GM23338 (cell line): ENCODE data around the gene OMA1. TPM values are rescaled to one million over a fixed set of nuclear protein-coding genes. Genes with fewer than 3 reads are reported as not detected.

ENCODE experiments used
- ATAC-seq: fragments of 200-7000 bp; cut with Tn5 transposase; 3 replicates; pipeline ENCODE4 v1.9.1; 2020
- DNase-seq: peaks from one replicate; pipeline ENCODE4 v3.0.0-alpha.2; 2015; ENCODE audit warnings: low spot score
- H2AFZ ChIP-seq: fragments of 200-600 bp; sonication (generic); 2 replicates; pipeline ENCODE4 v1.8.0; 2016; ENCODE audit warnings: antibody characterized with exemption, mild to moderate bottlenecking, moderate library complexity
- H3F3A ChIP-seq: fragments of 200-600 bp; sonication (generic); replicated peaks from 2 replicates; pipeline ENCODE4 v1.8.0; 2017; ENCODE audit warnings: antibody characterized with exemption, mixed run types, low read depth
- H3K27ac ChIP-seq: fragments of 200-600 bp; sonication (generic); 2 replicates; pipeline ENCODE4 v1.6.1; 2016; ENCODE audit warnings: low read depth
- H3K27me3 ChIP-seq: fragments of 200-600 bp; sonication (generic); 2 replicates; pipeline ENCODE4 v1.8.0; 2016; ENCODE audit warnings: mild to moderate bottlenecking, mixed run types, moderate library complexity; ENCODE audit not compliant: insufficient read depth
- H3K36me3 ChIP-seq: fragments of 200-600 bp; sonication (generic); 2 replicates; pipeline ENCODE4 v1.8.0; 2016; ENCODE audit warnings: mild to moderate bottlenecking; ENCODE audit not compliant: insufficient read depth
- H3K4me1 ChIP-seq: fragments of 200-600 bp; sonication (generic); 2 replicates; pipeline ENCODE4 v1.8.0; 2016; ENCODE audit warnings: mild to moderate bottlenecking, moderate library complexity; ENCODE audit not compliant: insufficient read depth
- H3K4me2 ChIP-seq: fragments of 200-600 bp; sonication (generic); 2 replicates; pipeline ENCODE4 v1.7.1; 2017; ENCODE audit warnings: mixed run types
- H3K4me3 ChIP-seq: fragments of 200-600 bp; sonication (generic); 2 replicates; pipeline ENCODE4 v1.6.1; 2016; ENCODE audit warnings: mixed run types
- H3K79me2 ChIP-seq: fragments of 200-600 bp; sonication (generic); replicated peaks from 2 replicates; pipeline ENCODE4 v1.8.0; 2017; ENCODE audit warnings: mild to moderate bottlenecking; ENCODE audit not compliant: insufficient read depth
- H3K9me2 ChIP-seq: fragments of 200-600 bp; sonication (generic); 2 replicates; pipeline ENCODE4 v1.8.0; 2017; ENCODE audit not compliant: insufficient read depth
- H4K20me1 ChIP-seq: fragments of 200-600 bp; sonication (generic); replicated peaks from 2 replicates; pipeline ENCODE4 v1.8.0; 2017; ENCODE audit warnings: mild to moderate bottlenecking; ENCODE audit not compliant: insufficient read depth
- H3K27ac Mint-ChIP-seq: 2 replicates; pipeline ENCODE4 v1.8.0; 2020; ENCODE audit warnings: inconsistent platforms, mild to moderate bottlenecking, moderate library complexity, mixed read lengths
- H3K27me3 Mint-ChIP-seq: 3 replicates; pipeline ENCODE4 v1.8.0; 2022; ENCODE audit warnings: low read depth, mild to moderate bottlenecking, moderate library complexity, mixed read lengths, inconsistent platforms; ENCODE audit not compliant: insufficient read depth, poor library complexity
- H3K36me3 Mint-ChIP-seq: 3 replicates; pipeline ENCODE4 v1.8.0; 2021; ENCODE audit warnings: low read depth, mild to moderate bottlenecking, inconsistent platforms, moderate library complexity, mixed read lengths
- H3K4me1 Mint-ChIP-seq: 3 replicates; pipeline ENCODE4 v1.8.0; 2020; ENCODE audit warnings: mild to moderate bottlenecking, inconsistent platforms, mixed read lengths
- H3K4me3 Mint-ChIP-seq: 3 replicates; pipeline ENCODE4 v1.8.0; 2021; ENCODE audit warnings: moderate library complexity, mild to moderate bottlenecking, inconsistent platforms, mixed read lengths
- H3K9me3 Mint-ChIP-seq: 3 replicates; pipeline ENCODE4 v1.8.0; 2020; ENCODE audit warnings: moderate library complexity, mild to moderate bottlenecking, inconsistent platforms, mixed read lengths
- EZH2 ChIP-seq: fragments of 200-600 bp; sonication (generic); IDR thresholded peaks from one replicate; pipeline ENCODE4 v1.8.0; 2017; ENCODE audit warnings: antibody characterized with exemption, mild to moderate bottlenecking, low read depth; ENCODE audit not compliant: unreplicated experiment
- EZH2phosphoT487 ChIP-seq: fragments of 200-600 bp; sonication (generic); IDR thresholded peaks from one replicate; pipeline ENCODE4 v1.8.1; 2018; ENCODE audit warnings: antibody characterized with exemption; ENCODE audit not compliant: unreplicated experiment
- NANOG ChIP-seq: IDR thresholded peaks from 2 replicates; pipeline ENCODE4 v1.6.1; 2016; ENCODE audit warnings: antibody characterized with exemption, borderline replicate concordance
- POLR2AphosphoS5 ChIP-seq: IDR thresholded peaks from 2 replicates; pipeline ENCODE4 v1.6.1; 2016; ENCODE audit warnings: antibody characterized with exemption, low read depth
- REST ChIP-seq: IDR thresholded peaks from one replicate; pipeline ENCODE4 v1.6.1; 2018; ENCODE audit warnings: antibody characterized with exemption; ENCODE audit not compliant: unreplicated experiment
- polyA plus RNA-seq: library from polyadenylated mRNA; unstranded; fragments of >200 nt; fragmentation: Nextera tagmentation; extraction: Ambion mirVana; gene quantifications from 2 replicates; pipeline ENCODE4 v1.2.1, GENCODE V29; 2016
- total RNA-seq: library from RNA; depleted of rRNA; stranded (reverse); fragments of >200 nt; shearing (Covaris generic); gene quantifications from 2 replicates; pipeline ENCODE4 v1.2.3, GENCODE V29; 2014
- TF ChIP-seq, protein P1 (sequence below): fragments of 250-450 bp; sonication (Bioruptor Pico); IDR thresholded peaks from 2 replicates; pipeline ENCODE4 v1.5.0; 2020; ENCODE audit warnings: mild to moderate bottlenecking, moderate library complexity

OMA1 gene
- total and polyA plus RNA-seq, 2 experiments from 2014 or later = 21.3 to 33.1 TPM

DNA sequence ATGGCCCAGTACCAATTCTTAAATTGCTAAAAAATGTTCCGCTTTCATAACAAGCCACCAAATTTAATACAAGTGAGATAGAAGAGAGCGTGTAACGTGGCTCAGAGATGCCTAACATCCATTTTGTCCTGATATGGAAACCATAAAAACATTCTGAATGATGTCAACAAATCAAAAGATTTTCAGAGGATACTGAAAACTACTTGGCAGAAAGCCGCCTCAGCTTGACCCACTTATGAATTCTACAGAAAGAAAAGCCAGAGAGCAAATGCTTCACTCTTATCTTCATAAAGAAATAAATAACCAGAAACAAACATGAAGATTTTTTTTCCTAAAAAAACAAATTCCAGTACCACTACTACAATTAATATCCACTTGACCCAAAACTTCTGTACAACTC is 41.2 kb downstream of the OMA1 start (continued):
- TF ChIP-seq, protein P1, sequence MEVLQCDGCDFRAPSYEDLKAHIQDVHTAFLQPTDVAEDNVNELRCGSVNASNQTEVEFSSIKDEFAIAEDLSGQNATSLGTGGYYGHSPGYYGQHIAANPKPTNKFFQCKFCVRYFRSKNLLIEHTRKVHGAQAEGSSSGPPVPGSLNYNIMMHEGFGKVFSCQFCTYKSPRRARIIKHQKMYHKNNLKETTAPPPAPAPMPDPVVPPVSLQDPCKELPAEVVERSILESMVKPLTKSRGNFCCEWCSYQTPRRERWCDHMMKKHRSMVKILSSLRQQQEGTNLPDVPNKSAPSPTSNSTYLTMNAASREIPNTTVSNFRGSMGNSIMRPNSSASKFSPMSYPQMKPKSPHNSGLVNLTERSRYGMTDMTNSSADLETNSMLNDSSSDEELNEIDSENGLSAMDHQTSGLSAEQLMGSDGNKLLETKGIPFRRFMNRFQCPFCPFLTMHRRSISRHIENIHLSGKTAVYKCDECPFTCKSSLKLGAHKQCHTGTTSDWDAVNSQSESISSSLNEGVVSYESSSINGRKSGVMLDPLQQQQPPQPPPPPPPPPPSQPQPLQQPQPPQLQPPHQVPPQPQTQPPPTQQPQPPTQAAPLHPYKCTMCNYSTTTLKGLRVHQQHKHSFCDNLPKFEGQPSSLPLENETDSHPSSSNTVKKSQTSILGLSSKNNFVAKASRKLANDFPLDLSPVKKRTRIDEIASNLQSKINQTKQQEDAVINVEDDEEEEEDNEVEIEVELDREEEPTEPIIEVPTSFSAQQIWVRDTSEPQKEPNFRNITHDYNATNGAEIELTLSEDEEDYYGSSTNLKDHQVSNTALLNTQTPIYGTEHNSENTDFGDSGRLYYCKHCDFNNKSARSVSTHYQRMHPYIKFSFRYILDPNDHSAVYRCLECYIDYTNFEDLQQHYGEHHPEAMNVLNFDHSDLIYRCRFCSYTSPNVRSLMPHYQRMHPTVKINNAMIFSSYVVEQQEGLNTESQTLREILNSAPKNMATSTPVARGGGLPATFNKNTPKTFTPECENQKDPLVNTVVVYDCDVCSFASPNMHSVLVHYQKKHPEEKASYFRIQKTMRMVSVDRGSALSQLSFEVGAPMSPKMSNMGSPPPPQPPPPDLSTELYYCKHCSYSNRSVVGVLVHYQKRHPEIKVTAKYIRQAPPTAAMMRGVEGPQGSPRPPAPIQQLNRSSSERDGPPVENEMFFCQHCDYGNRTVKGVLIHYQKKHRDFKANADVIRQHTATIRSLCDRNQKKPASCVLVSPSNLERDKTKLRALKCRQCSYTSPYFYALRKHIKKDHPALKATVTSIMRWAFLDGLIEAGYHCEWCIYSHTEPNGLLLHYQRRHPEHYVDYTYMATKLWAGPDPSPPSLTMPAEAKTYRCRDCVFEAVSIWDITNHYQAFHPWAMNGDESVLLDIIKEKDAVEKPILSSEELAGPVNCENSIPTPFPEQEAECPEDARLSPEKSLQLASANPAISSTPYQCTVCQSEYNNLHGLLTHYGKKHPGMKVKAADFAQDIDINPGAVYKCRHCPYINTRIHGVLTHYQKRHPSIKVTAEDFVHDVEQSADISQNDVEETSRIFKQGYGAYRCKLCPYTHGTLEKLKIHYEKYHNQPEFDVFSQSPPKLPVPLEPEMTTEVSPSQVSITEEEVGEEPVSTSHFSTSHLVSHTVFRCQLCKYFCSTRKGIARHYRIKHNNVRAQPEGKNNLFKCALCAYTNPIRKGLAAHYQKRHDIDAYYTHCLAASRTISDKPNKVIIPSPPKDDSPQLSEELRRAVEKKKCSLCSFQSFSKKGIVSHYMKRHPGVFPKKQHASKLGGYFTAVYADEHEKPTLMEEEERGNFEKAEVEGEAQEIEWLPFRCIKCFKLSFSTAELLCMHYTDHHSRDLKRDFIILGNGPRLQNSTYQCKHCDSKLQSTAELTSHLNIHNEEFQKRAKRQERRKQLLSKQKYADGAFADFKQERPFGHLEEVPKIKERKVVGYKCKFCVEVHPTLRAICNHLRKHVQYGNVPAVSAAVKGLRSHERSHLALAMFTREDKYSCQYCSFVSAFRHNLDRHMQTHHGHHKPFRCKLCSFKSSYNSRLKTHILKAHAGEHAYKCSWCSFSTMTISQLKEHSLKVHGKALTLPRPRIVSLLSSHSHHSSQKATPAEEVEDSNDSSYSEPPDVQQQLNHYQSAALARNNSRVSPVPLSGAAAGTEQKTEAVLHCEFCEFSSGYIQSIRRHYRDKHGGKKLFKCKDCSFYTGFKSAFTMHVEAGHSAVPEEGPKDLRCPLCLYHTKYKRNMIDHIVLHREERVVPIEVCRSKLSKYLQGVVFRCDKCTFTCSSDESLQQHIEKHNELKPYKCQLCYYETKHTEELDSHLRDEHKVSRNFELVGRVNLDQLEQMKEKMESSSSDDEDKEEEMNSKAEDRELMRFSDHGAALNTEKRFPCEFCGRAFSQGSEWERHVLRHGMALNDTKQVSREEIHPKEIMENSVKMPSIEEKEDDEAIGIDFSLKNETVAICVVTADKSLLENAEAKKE (CRISPR knock-in tag) = no peak
- TF ChIP-seq EZH2 (no peak), EZH2phosphoT487 (no peak), NANOG (no peak), POLR2AphosphoS5 (no peak)

GRCh38 chr1:58502519-58502918 is 44.0 kb downstream of the OMA1 start:
- Mint-ChIP-seq H3K4me3 (no peak overlapping the region), H3K27ac (no peak overlapping the region), H3K9me3 (no peaks in the 10 kb centered on the region), H3K36me3 (no peaks in the 10 kb centered on the region), H3K4me1 (peaks cover 8% of the 10 kb centered on the region; the same call in 2 of the 3 replicates), H3K27me3 (peaks cover 1% of the 10 kb centered on the region)
- Histone ChIP-seq H3K4me1 (peaks cover 4% of the 10 kb centered on the region; the same call in 1 of the 2 replicates), H3K27me3 (no peaks in the 10 kb centered on the region), H3K79me2 (no peaks in the 10 kb centered on the region), H3K36me3 (no peaks in the 10 kb centered on the region), H3K27ac (no peak overlapping the region), H3K4me3 (no peak overlapping the region), H2AFZ (no peak overlapping the region), H3K4me2 (no peak overlapping the region), H4K20me1 (no peaks in the 10 kb centered on the region), H3F3A (no peaks in the 10 kb centered on the region), H3K9me2 (no peaks in the 10 kb centered on the region)
- no peak for TF ChIP-seq REST
- ATAC-seq (no peak), DNase-seq (no peak)
